GM12878 (cell line): ENCODE measurements around the gene NBR1. TPM values are rescaled to one million over a fixed set of nuclear protein-coding genes. Genes with fewer than 3 reads are reported as not detected.
A peak's percentile ranks its signal among the peaks of the same experiment; 100 is the strongest.

Source experiments
- ATAC-seq: fragments of 200-7000 bp; cut with Tn5 transposase; 3 replicates; pipeline ENCODE4 v1.9.1; 2020; ENCODE audit warnings: mild to moderate bottlenecking, moderate library complexity
- BruUV-seq: library from RNA; stranded (reverse); fragments of 400-500 nt; replicated peaks from 2 replicates; lab custom pipeline; 2021; lab: Mats Ljungman, UMichigan
- CTCF ChIA-PET: fragments of 300-600 bp; sonication (Branson Sonifier 250); formaldehyde crosslinking; extraction: SDS; loops from one replicate; lab custom pipeline; 2021; ENCODE audit warnings: inconsistent platforms; lab: Yijun Ruan, JAX
- POLR2A ChIA-PET: fragments of 350-600 bp; formaldehyde crosslinking; extraction: SDS; loops from one replicate; lab custom pipeline; 2021; ENCODE audit warnings: inconsistent platforms; lab: Charles Lee
- RAD21 ChIA-PET: fragments of 300-600 bp; sonication (Branson Sonifier 250); formaldehyde crosslinking; loops from one replicate; lab custom pipeline; 2023; ENCODE audit warnings: antibody characterized with exemption; ENCODE audit not compliant: unreplicated experiment; lab: Charles Lee
- SMC1A ChIA-PET: fragments of 300-600 bp; sonication (Branson Sonifier 250); formaldehyde crosslinking; loops from one replicate; lab custom pipeline; 2023; ENCODE audit not compliant: unreplicated experiment, uncharacterized antibody; lab: Charles Lee
- DNase-seq: peaks from one replicate; pipeline ENCODE4 v3.0.0-alpha.2; 2011; ENCODE audit warnings: low read depth, low spot score
- FAIRE-seq: peaks from 3 replicates; lab custom pipeline; 2011; peaks lifted over from hg19 to GRCh38; lab: Jason Lieb, UNC
- H2AFZ ChIP-seq: 2 replicates; pipeline ENCODE4 v1.6.0; 2011; ENCODE audit warnings: low read depth, low read length, control low read depth; ENCODE audit not compliant: control insufficient read depth
- H3K27ac ChIP-seq: 2 replicates; pipeline ENCODE4 v1.5.1; 2011; ENCODE audit warnings: control low read depth; ENCODE audit not compliant: control insufficient read depth, insufficient read depth
- H3K27me3 ChIP-seq, 2 experiments: replicated peaks in 1 of 2; 2 replicates each; pipeline versions ENCODE4 v1.6.0 to v1.6.1; 2011; ENCODE audit warnings: low read length in 1 of 2; ENCODE audit not compliant: control insufficient read depth in 2 of 2, insufficient read depth in 2 of 2
- H3K36me3 ChIP-seq, 2 experiments: 2 replicates each; pipeline ENCODE4 v1.5.1; 2011; ENCODE audit warnings: low read length in 1 of 2; ENCODE audit not compliant: control insufficient read depth in 2 of 2, insufficient read depth in 2 of 2
- H3K4me1 ChIP-seq: 2 replicates; pipeline ENCODE4 v1.6.1; 2011; ENCODE audit warnings: mild to moderate bottlenecking, low read length, moderate library complexity, mixed read lengths; ENCODE audit not compliant: control insufficient read depth, insufficient read depth
- H3K4me2 ChIP-seq: 2 replicates; pipeline ENCODE4 v1.6.0; 2011; ENCODE audit warnings: control low read depth; ENCODE audit not compliant: control insufficient read depth, insufficient read depth
- H3K4me3 ChIP-seq: fragments of 200-600 bp; sonication (generic); 2 replicates; pipeline ENCODE4 v1.5.1; 2016
- H3K79me2 ChIP-seq: 2 replicates; pipeline ENCODE4 v1.6.0; 2011; ENCODE audit warnings: low read length; ENCODE audit not compliant: control insufficient read depth, insufficient read depth
- H3K9ac ChIP-seq: 2 replicates; pipeline ENCODE4 v1.8.0; 2011; ENCODE audit warnings: low read length, control low read depth, mixed read lengths; ENCODE audit not compliant: control insufficient read depth, insufficient read depth
- H3K9me3 ChIP-seq: replicated peaks from 3 replicates; pipeline ENCODE4 v1.5.1; 2011; ENCODE audit warnings: mild to moderate bottlenecking, low read length; ENCODE audit not compliant: control insufficient read depth, insufficient read depth
- H4K20me1 ChIP-seq: 2 replicates; pipeline ENCODE4 v1.6.0; 2011; ENCODE audit not compliant: control insufficient read depth, insufficient read depth
- ASH2L ChIP-seq: fragments of 300-600, 200-600 bp; sonication (generic); IDR thresholded peaks from 2 replicates; pipeline ENCODE4 v1.6.1; 2017; ENCODE audit warnings: low read depth, mild to moderate bottlenecking, borderline replicate concordance
- CHD2 ChIP-seq: IDR thresholded peaks from 2 replicates; pipeline ENCODE4 v1.6.1; 2011; ENCODE audit warnings: low read depth, low read length, improper control_type of control experiment, borderline replicate concordance
- CREM ChIP-seq: IDR thresholded peaks from 2 replicates; pipeline ENCODE4 v1.6.1; 2014; ENCODE audit warnings: antibody characterized with exemption, low read depth
- FOXM1 ChIP-seq: IDR thresholded peaks from 2 replicates; pipeline ENCODE4 v1.6.1; 2012; ENCODE audit warnings: low read depth, mild to moderate bottlenecking, inconsistent platforms, low read length, moderate library complexity
- GATAD2B ChIP-seq: fragments of 450-650 bp; conservative IDR thresholded peaks from 2 replicates; pipeline ENCODE4 v1.6.1; 2017; ENCODE audit warnings: low read depth, mild to moderate bottlenecking, moderate library complexity
- HCFC1 ChIP-seq: fragments of 150-350 bp; IDR thresholded peaks from 2 replicates; pipeline ENCODE4 v1.6.1; 2014; ENCODE audit warnings: low read length
- IKZF1 ChIP-seq: fragments of 450-650 bp; conservative IDR thresholded peaks from 2 replicates; pipeline ENCODE4 v1.6.1; 2017; ENCODE audit warnings: antibody characterized with exemption, mild to moderate bottlenecking
- MYB ChIP-seq: fragments of 150-350 bp; IDR thresholded peaks from 2 replicates; pipeline ENCODE4 v1.6.1; 2014; ENCODE audit warnings: mild to moderate bottlenecking, low read depth, low read length, borderline replicate concordance
- NFYB ChIP-seq: IDR thresholded peaks from 2 replicates; pipeline ENCODE4 v1.6.1; 2011; ENCODE audit warnings: low read depth, mild to moderate bottlenecking, low read length, improper control_type of control experiment, moderate library complexity; ENCODE audit not compliant: insufficient read depth
- PAX5 ChIP-seq: IDR thresholded peaks from 2 replicates; pipeline ENCODE4 v1.6.1; 2011; ENCODE audit warnings: low read depth, low read length, borderline replicate concordance
- PKNOX1 ChIP-seq: fragments of 450-650 bp; IDR thresholded peaks from 2 replicates; pipeline ENCODE4 v1.6.1; 2016; ENCODE audit warnings: mild to moderate bottlenecking
- RAD51 ChIP-seq: fragments of 450-650 bp; IDR thresholded peaks from 2 replicates; pipeline ENCODE4 v1.6.1; 2016; ENCODE audit warnings: moderate library complexity, mild to moderate bottlenecking, inconsistent platforms
- RUNX3 ChIP-seq: IDR thresholded peaks from 2 replicates; pipeline ENCODE4 v1.6.1; 2012; ENCODE audit warnings: low read length, inconsistent platforms
- STAT1 ChIP-seq: fragments of 450-650 bp; conservative IDR thresholded peaks from 2 replicates; pipeline ENCODE4 v1.6.1; 2014; ENCODE audit warnings: antibody characterized with exemption, mild to moderate bottlenecking
- SUPT20H ChIP-seq: IDR thresholded peaks from 2 replicates; pipeline ENCODE4 v1.6.1; 2011; ENCODE audit warnings: low read depth, mild to moderate bottlenecking, low read length, moderate library complexity, borderline replicate concordance; ENCODE audit not compliant: control insufficient read depth
- TCF12 ChIP-seq: IDR thresholded peaks from 2 replicates; pipeline ENCODE4 v1.6.1; 2011; ENCODE audit warnings: low read depth, mild to moderate bottlenecking, low read length
- USF1 ChIP-seq: IDR thresholded peaks from 2 replicates; pipeline ENCODE4 v1.6.1; 2011; ENCODE audit warnings: borderline replicate concordance, low read depth, mild to moderate bottlenecking, moderate library complexity, mixed read lengths, low read length; ENCODE audit not compliant: insufficient read depth; ENCODE audit errors: extremely low read length
- YY1 ChIP-seq: IDR thresholded peaks from 2 replicates; pipeline ENCODE4 v1.6.1; 2011; ENCODE audit warnings: low read depth, mild to moderate bottlenecking, low read length
- ZNF217 ChIP-seq: fragments of 450-650 bp; IDR thresholded peaks from 2 replicates; pipeline ENCODE4 v1.6.1; 2017; ENCODE audit warnings: antibody characterized with exemption, mild to moderate bottlenecking
- WGBS: methylation state at CpG from one replicate; pipeline ENCODE4 v1.1.6; 2016; ENCODE audit warnings: low lambda C conversion rate; ENCODE audit not compliant: insufficient replicate concordance, insufficient coverage; ENCODE audit errors: missing lambda C conversion rate; 5-methylcytosine and 5-hydroxymethylcytosine counted together
- in situ Hi-C: fragments of 300-500 bp; cut with MboI; formaldehyde crosslinking; loops from 9 replicates; pipeline ENCODE4 v1.14.3; 2018; ENCODE audit warnings: mixed read lengths
- intact Hi-C: fragments of 100-400 bp; cut with micrococcal nuclease; formaldehyde crosslinking; loops from one replicate; pipeline ENCODE4 v1.14.2; 2022; ENCODE audit not compliant: unreplicated experiment
- polyA plus RNA-seq, 11 experiments: library from polyadenylated mRNA; depleted of rRNA in 4 of 11; unstranded in 6 of 11; stranded (reverse) in 5 of 11; fragments of >200 nt; fragmentation: Nextera tagmentation in 4 of 11; fragmentation: Illumina TruSeq in 1 of 11; extraction: Ambion mirVana in 4 of 11; extraction: Trizol in 1 of 11; gene quantifications; 1 replicate in 1 of 11; 2 replicates in 10 of 11; pipeline versions ENCODE4 v1.2.1 to v1.2.3, GENCODE V29; 2011 to 2016; ENCODE audit warnings: inconsistent platforms in 2 of 11, missing spikeins in 2 of 11, low read depth in 1 of 11
- total RNA-seq, 4 experiments: library from RNA; depleted of rRNA in 3 of 4; stranded (reverse); fragments of >200 nt in 3 of 4; fragmentation: Illumina TruSeq in 1 of 4; extraction: Trizol in 1 of 4; gene quantifications; 2 replicates each; pipeline versions ENCODE4 v1.2.1 to v1.2.3, GENCODE V29; 2013 to 2021

NBR1 gene
- total and polyA plus RNA-seq, 10 of the 15 experiments (the other 5 are each of a cell fraction or from before 2014, with no cell fraction given) = 3.5 to 55.2 (median 28.2) TPM

GRCh38 chr17:43212641-43213490, 41.9 kb downstream of the NBR1 start:
- WGBS = 31% methylated on average over 7 of the region's 7 CpGs
- intact Hi-C loops = no loop called here
- peak; percentile 37 for DNase-seq
- no TSS peak for BruUV-seq
- peaks cover 10% of the 10 kb centered on the region for H3K4me1 ChIP-seq
- ATAC-seq = peak; percentile 52
- peaks cover 2 to 14% of the 10 kb centered on the region in 2 experiments; a peak in 3 of 4 replicates for H3K36me3 ChIP-seq
- peak overlapping the region; percentile 85 for H3K27ac ChIP-seq
- H3K4me2 ChIP-seq = peak overlapping the region; percentile 95
- RAD21 ChIA-PET = interaction anchor here (1.3 to 2.9 kb wide), 3 partner anchors 41 to 155 kb away, joined by 3 to 15 read pairs (median 15); partner anchors contain the start of gene NBR1
- in situ Hi-C loops = loop anchor here (10.0 to 25.0 kb wide), 9 partner anchors 102 to 1649 kb away; partner anchors contain the start of genes DNAJC7, EIF1, HDAC5 and MEOX1
- H3K79me2 ChIP-seq = peaks cover 17% of the 10 kb centered on the region
- no peaks in the 10 kb centered on the region for H3K9me3 ChIP-seq
- H3K4me3 ChIP-seq = peak overlapping the region; percentile 73
- CTCF ChIA-PET = interaction anchor here (0.6 to 2.1 kb wide), 14 partner anchors 9 to 453 kb away, joined by 3 to 6 read pairs (median 4); partner anchors contain the start of genes DHX8 and RPL27
- peak overlapping the region; percentile 86 for H3K9ac ChIP-seq
- H3K27me3 ChIP-seq = no peaks in the 10 kb centered on the region
- peak; percentile 65 for FAIRE-seq
- H2AFZ ChIP-seq = peak overlapping the region; percentile 21
- no peaks in the 10 kb centered on the region for H4K20me1 ChIP-seq
- POLR2A ChIA-PET = interaction anchor here (0.5 to 4.4 kb wide), 9 partner anchors 9 to 175 kb away, joined by 3 to 31 read pairs (median 4); partner anchors contain the start of gene NBR1
- SMC1A ChIA-PET = interaction anchor here (0.8 to 3.9 kb wide), 8 partner anchors 9 to 148 kb away, joined by 3 to 20 read pairs (median 4); no protein-coding TSS in a partner anchor
- TF ChIP-seq CHD2 = no peak
- no peak for TF ChIP-seq NFYB
- no peak for TF ChIP-seq USF1
- TF ChIP-seq MYB = no peak
- TF ChIP-seq STAT1 = no peak
- TF ChIP-seq RAD51 = peak; percentile 83
- TF ChIP-seq HCFC1 = no peak
- TF ChIP-seq YY1 = no peak
- no peak for TF ChIP-seq CREM
- no peak for TF ChIP-seq ZNF217
- no peak for TF ChIP-seq PAX5
- no peak for TF ChIP-seq ASH2L
- TF ChIP-seq TCF12 = no peak
- no peak for TF ChIP-seq PKNOX1
- no peak for TF ChIP-seq SUPT20H
- TF ChIP-seq RUNX3 = peak; percentile 61
- no peak for TF ChIP-seq FOXM1
- TF ChIP-seq IKZF1 = no peak
- no peak for TF ChIP-seq GATAD2B
